Gastrocnemius medialis (tissue), 4 donors: ENCODE measurements around the gene ITPKC. TPM values are rescaled to one million over a fixed set of nuclear protein-coding genes. Genes with fewer than 3 reads are reported as not detected.

ENCODE experiments used
- ATAC-seq, 2 donors: fragments of 150-250 bp; one replicate each; pipeline ENCODE4 v1.9.1; 2016
- DNase-seq, 2 donors: peaks; one replicate each; pipeline ENCODE4 v3.0.0-alpha.2; 2019
- H3K27ac ChIP-seq, 4 donors: fragments of 200-600 bp; sonication (generic); 1 replicate in 1 of 4; 2 replicates in 3 of 4; pipeline ENCODE4 v1.5.1; 2016 to 2018; ENCODE audit warnings: mild to moderate bottlenecking in 2 of 4, moderate library complexity in 1 of 4
- H3K27me3 ChIP-seq, 3 donors: fragments of 200-600 bp; sonication (generic) in 2 of 3; 1 replicate in 1 of 3; 2 replicates in 2 of 3; pipeline versions ENCODE4 v1.5.1 to v1.6.0; 2016 to 2019; ENCODE audit warnings: mild to moderate bottlenecking in 1 of 3, moderate library complexity in 1 of 3
- H3K36me3 ChIP-seq, 2 donors: fragments of 200-600 bp; sonication (generic) in 1 of 2; one replicate each; pipeline ENCODE4 v1.5.1; 2017 to 2018
- H3K4me1 ChIP-seq, 2 donors: fragments of 200-600 bp; sonication (generic) in 1 of 2; one replicate each; pipeline ENCODE4 v1.5.1; 2016 to 2017; ENCODE audit warnings: mild to moderate bottlenecking in 2 of 2
- H3K4me3 ChIP-seq, 4 donors: fragments of 200-600 bp; sonication (generic) in 3 of 4; 1 replicate in 1 of 4; 2 replicates in 3 of 4; pipeline ENCODE4 v1.5.1; 2016 to 2019; ENCODE audit warnings: mild to moderate bottlenecking in 2 of 4
- H3K9me3 ChIP-seq, 3 donors: fragments of 200-600 bp; sonication (generic) in 2 of 3; 1 replicate in 1 of 3; 2 replicates in 2 of 3; pipeline ENCODE4 v1.5.1; 2016 to 2019
- POLR2A ChIP-seq, 2 donors: fragments of 450-650 bp; IDR thresholded peaks; one replicate each; pipeline ENCODE4 v1.6.1; 2017; ENCODE audit warnings: antibody characterized with exemption in 2 of 2, mild to moderate bottlenecking in 2 of 2, moderate library complexity in 2 of 2
- in situ Hi-C, 4 donors: fragments of 200-750 bp; cut with MboI; loops; one replicate each; pipeline versions ENCODE4 v1.15.0 to v1.8.0; 2017; ENCODE audit warnings: low sequenced_read_pairs in 4 of 4
- intact Hi-C: fragments of 100-400 bp; cut with DNase I; formaldehyde crosslinking; loops from one replicate; pipeline ENCODE4 v1.15.1; 2023; ENCODE audit warnings: low total_unique reads
- total RNA-seq, 4 donors: library from RNA; depleted of rRNA; stranded (reverse); fragments of >200 nt; gene quantifications; one replicate each; pipeline versions ENCODE4 v1.1.0 to v1.2.3, GENCODE V29; 2016
- TF ChIP-seq, protein P1 (sequence below), 5 experiments: fragments of 450-650 bp in 3 of 5; fragments of 200-600 bp in 2 of 5; sonication (generic) in 2 of 5; IDR thresholded peaks in 4 of 5; conservative IDR thresholded peaks in 1 of 5; 1 replicate in 4 of 5; 2 replicates in 1 of 5; pipeline ENCODE4 v1.5.1; 2016 to 2019; ENCODE audit warnings: antibody characterized with exemption in 5 of 5, mild to moderate bottlenecking in 3 of 5, moderate library complexity in 3 of 5

The ITPKC gene
- total RNA-seq, 4 donors from 2014 or later, result 14.9 to 34.5 (median 21.8) TPM

DNA sequence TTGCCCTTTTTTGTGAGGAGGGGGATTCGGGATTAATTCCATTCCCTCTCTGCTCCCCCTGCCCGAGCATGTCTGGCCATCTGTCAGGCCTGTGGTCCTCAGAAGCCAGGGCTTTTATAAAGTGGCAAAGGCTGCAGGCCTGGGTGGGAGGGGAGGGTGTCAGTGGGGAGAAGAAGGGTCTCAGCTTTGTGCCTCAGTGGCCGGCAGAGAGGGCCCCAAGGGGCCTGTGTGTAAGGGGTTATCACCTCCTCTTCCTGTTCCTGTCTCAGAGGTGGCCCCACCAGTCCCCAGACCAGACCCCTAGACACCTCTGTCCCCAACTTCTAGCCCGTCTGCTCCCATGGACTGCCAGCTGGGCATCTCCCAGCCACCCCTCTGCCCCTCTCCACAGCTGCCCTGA is 23.0 kb upstream of the ITPKC start:
- H3K4me1 ChIP-seq, result peaks cover 9 to 21% of the 10 kb centered on the region in 2 donors
- no peak overlapping the region for H3K27ac ChIP-seq
- intact Hi-C loops (no loop called here), in situ Hi-C loops (no loop called here)
- H3K4me3 ChIP-seq, result no peak overlapping the region
- TF ChIP-seq, protein P1, sequence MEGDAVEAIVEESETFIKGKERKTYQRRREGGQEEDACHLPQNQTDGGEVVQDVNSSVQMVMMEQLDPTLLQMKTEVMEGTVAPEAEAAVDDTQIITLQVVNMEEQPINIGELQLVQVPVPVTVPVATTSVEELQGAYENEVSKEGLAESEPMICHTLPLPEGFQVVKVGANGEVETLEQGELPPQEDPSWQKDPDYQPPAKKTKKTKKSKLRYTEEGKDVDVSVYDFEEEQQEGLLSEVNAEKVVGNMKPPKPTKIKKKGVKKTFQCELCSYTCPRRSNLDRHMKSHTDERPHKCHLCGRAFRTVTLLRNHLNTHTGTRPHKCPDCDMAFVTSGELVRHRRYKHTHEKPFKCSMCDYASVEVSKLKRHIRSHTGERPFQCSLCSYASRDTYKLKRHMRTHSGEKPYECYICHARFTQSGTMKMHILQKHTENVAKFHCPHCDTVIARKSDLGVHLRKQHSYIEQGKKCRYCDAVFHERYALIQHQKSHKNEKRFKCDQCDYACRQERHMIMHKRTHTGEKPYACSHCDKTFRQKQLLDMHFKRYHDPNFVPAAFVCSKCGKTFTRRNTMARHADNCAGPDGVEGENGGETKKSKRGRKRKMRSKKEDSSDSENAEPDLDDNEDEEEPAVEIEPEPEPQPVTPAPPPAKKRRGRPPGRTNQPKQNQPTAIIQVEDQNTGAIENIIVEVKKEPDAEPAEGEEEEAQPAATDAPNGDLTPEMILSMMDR (IDR thresholded peaks at IDR 0.05 in 4 of 5, conservative IDR thresholded peaks at IDR 0.05 in 1 of 5), result no peak
- TF ChIP-seq POLR2A (IDR thresholded peaks at IDR 0.05), result no peak
- no peak for DNase-seq
- H3K36me3 ChIP-seq, result no peaks in the 10 kb centered on the region
- H3K9me3 ChIP-seq, result no peaks in the 10 kb centered on the region
- H3K27me3 ChIP-seq, result no peaks in the 10 kb centered on the region
- ATAC-seq, result no peak

DNA sequence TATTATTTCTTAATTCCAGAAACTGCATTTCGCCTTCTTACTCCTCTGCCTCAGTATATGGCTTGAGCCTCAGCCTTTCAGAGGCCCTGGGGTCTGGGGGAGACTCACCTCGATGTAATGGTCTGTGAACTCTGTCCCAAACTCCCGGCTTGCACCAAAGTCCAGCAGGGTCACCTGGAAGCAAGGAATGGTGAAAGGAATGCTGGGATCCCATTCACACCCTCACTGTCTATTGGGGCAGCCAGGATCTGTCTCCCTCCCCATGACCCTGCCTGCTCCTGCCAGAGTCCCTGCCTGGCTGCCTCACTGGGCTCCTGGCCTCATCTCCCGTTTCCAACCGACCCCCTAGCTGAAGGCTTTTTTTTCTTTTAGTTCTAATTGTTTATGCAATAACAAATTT is 21.0 kb upstream of the ITPKC start:
- in situ Hi-C loops (no loop called here), intact Hi-C loops (no loop called here)
- Histone ChIP-seq H3K9me3 (no peaks in the 10 kb centered on the region), H3K4me3 (no peak overlapping the region), H3K36me3 (no peaks in the 10 kb centered on the region), H3K27me3 (no peaks in the 10 kb centered on the region), H3K4me1 (peaks cover 6 to 8% of the 10 kb centered on the region in 2 donors), H3K27ac (no peak overlapping the region)
- TF ChIP-seq, protein P1 (IDR thresholded peaks at IDR 0.05 in 4 of 5, conservative IDR thresholded peaks at IDR 0.05 in 1 of 5), result no peak
- TF ChIP-seq POLR2A (IDR thresholded peaks at IDR 0.05), result no peak
- no peak for ATAC-seq
- no peak for DNase-seq

DNA sequence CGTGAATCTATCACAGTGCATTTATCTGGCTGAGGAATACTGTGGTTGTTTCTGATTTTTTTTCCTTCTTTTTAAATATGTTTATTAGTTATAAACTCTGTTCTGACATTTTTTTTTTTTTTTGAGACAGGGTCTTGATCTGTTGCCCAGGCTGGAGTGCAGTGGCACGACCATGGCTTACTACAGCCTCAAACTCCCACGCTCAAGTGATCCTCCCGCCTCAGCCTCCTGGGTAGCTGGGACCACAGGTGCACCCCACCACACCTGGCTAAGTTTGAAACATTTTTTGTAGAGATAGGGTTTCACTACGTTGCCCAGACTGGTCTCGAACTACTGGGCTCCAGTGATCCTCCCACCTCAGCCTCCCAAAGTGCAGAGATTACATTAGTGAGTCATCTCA is 19.9 kb upstream of the ITPKC start:
- Histone ChIP-seq H3K27ac (no peak overlapping the region), H3K4me3 (no peak overlapping the region), H3K36me3 (peaks cover 0 to 5% of the 10 kb centered on the region in 2 donors), H3K4me1 (no peaks in the 10 kb centered on the region), H3K9me3 (no peaks in the 10 kb centered on the region), H3K27me3 (no peaks in the 10 kb centered on the region)
- ATAC-seq (no peak), DNase-seq (no peak)
- intact Hi-C loops, result no loop called here
- in situ Hi-C loops, result no loop called here
- no peak for TF ChIP-seq POLR2A (IDR thresholded peaks at IDR 0.05)
- TF ChIP-seq, protein P1 (IDR thresholded peaks at IDR 0.05 in 4 of 5, conservative IDR thresholded peaks at IDR 0.05 in 1 of 5), result no peak

DNA sequence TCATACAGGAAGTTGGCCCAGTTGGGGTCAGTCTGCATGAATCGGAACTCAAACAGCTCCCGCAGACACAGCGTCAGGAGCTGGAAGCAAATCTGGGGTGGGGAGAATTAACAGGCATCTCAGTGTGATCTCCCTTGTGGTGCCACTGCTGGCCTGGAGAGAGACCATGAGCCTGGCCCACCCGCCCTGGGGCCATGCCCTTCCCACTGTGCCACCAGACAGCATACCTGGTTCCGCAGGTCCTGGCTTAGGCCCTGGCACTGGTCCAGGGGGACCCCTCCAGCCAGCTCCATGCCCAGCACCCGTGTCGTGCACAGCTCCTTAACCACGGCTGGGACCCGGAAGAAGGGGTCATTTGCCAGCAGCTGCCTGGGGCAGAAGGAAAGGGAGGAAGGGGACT is 16.8 kb upstream of the ITPKC start:
- no peak overlapping the region for H3K4me3 ChIP-seq
- no peaks in the 10 kb centered on the region for H3K27me3 ChIP-seq
- in situ Hi-C loops (no loop called here), intact Hi-C loops (no loop called here)
- no peak overlapping the region for H3K27ac ChIP-seq
- DNase-seq, result no peak
- peaks cover 0 to 21% of the 10 kb centered on the region in 2 donors for H3K36me3 ChIP-seq
- no peaks in the 10 kb centered on the region for H3K9me3 ChIP-seq
- no peak for TF ChIP-seq POLR2A (IDR thresholded peaks at IDR 0.05)
- TF ChIP-seq, protein P1 (IDR thresholded peaks at IDR 0.05 in 4 of 5, conservative IDR thresholded peaks at IDR 0.05 in 1 of 5), result no peak
- no peak for ATAC-seq
- H3K4me1 ChIP-seq, result no peaks in the 10 kb centered on the region

DNA sequence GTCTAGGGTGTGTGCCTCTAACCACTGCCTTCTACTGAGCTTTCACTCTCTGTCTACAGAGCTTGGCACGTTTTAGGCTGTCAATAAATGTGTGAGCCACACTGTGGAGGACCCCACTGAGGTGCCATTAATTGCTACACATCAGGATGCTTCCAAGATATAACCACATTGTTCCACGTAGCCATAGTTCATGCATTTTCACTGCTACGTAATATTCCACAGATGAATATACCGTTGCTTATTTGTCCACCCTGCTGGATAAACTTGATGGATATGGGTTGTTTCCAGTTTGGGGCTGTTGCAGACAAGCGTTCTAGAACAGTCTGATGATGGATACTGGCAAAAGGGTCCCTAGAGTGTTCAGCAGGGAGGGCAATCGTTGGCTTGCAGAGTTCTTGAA is 15.2 kb upstream of the ITPKC start:
- H3K4me3 ChIP-seq, result no peak overlapping the region
- no peak overlapping the region for H3K27ac ChIP-seq
- DNase-seq (no peak), ATAC-seq (no peak)
- TF ChIP-seq POLR2A (IDR thresholded peaks at IDR 0.05), result no peak
- TF ChIP-seq, protein P1 (IDR thresholded peaks at IDR 0.05 in 4 of 5, conservative IDR thresholded peaks at IDR 0.05 in 1 of 5), result no peak
- peaks cover 0 to 25% of the 10 kb centered on the region in 2 donors for H3K36me3 ChIP-seq
- H3K9me3 ChIP-seq, result no peaks in the 10 kb centered on the region
- H3K4me1 ChIP-seq, result no peaks in the 10 kb centered on the region
- in situ Hi-C loops (no loop called here), intact Hi-C loops (no loop called here)
- H3K27me3 ChIP-seq, result no peaks in the 10 kb centered on the region
